BJ (cell line): Measurements from ENCODE around the gene ZYX. TPM values are rescaled to one million over a fixed set of nuclear protein-coding genes. Genes with fewer than 3 reads are reported as not detected.

ENCODE experiments used
- CTCF ChIA-PET: fragments of 350-600 bp; formaldehyde crosslinking; extraction: SDS; loops from one replicate; lab custom pipeline; 2021; ENCODE audit warnings: antibody characterized with exemption, inconsistent platforms; lab: Yijun Ruan, JAX
- POLR2A ChIA-PET: fragments of 300-600 bp; sonication (Branson Sonifier 250); formaldehyde crosslinking; extraction: SDS; loops from one replicate; lab custom pipeline; 2021; ENCODE audit warnings: antibody characterized with exemption; lab: Charles Lee
- DNase-seq: peaks from one replicate; pipeline ENCODE4 v3.0.0-alpha.2; 2011; ENCODE audit warnings: low read depth
- H3K27me3 ChIP-seq: 2 replicates; pipeline ENCODE4 v1.6.0; 2011; ENCODE audit warnings: low read length; ENCODE audit not compliant: control insufficient read depth, insufficient read depth
- H3K36me3 ChIP-seq: 2 replicates; pipeline ENCODE4 v1.5.1; 2011; ENCODE audit warnings: low read length; ENCODE audit not compliant: control insufficient read depth, insufficient read depth
- H3K4me3 ChIP-seq: 2 replicates; pipeline ENCODE4 v1.5.1; 2011; ENCODE audit warnings: low read depth, mild to moderate bottlenecking, control low read depth, low read length
- polyA plus RNA-seq: library from polyadenylated mRNA; depleted of rRNA; stranded (reverse); fragments of >200 nt; gene quantifications from 2 replicates; pipeline ENCODE4 v1.2.3, GENCODE V29; 2011
- TF ChIP-seq, protein P1 (sequence below): IDR thresholded peaks from 2 replicates; pipeline ENCODE4 v1.5.1; 2011; ENCODE audit warnings: low read depth, mild to moderate bottlenecking, control low read depth, inconsistent platforms, low read length, moderate library complexity; ENCODE audit not compliant: insufficient read depth

The ZYX gene
- polyA plus RNA-seq, 1 experiment, result 69.9 TPM

GRCh38 chr7:143362131-143363015, 18.8 kb upstream of the ZYX start, which contains the start of gene FAM131B:
Gene FAM131B (minus strand): TSS chr7:143362713. CDS start chr7:143362603, 110 bp downstream.
- Histone ChIP-seq H3K36me3 (no peaks in the 10 kb centered on the region), H3K4me3 (peak within 1 kb of the TSS; percentile 54), H3K27me3 (peaks cover 24% of the 10 kb centered on the region)
- TF ChIP-seq, protein P1, sequence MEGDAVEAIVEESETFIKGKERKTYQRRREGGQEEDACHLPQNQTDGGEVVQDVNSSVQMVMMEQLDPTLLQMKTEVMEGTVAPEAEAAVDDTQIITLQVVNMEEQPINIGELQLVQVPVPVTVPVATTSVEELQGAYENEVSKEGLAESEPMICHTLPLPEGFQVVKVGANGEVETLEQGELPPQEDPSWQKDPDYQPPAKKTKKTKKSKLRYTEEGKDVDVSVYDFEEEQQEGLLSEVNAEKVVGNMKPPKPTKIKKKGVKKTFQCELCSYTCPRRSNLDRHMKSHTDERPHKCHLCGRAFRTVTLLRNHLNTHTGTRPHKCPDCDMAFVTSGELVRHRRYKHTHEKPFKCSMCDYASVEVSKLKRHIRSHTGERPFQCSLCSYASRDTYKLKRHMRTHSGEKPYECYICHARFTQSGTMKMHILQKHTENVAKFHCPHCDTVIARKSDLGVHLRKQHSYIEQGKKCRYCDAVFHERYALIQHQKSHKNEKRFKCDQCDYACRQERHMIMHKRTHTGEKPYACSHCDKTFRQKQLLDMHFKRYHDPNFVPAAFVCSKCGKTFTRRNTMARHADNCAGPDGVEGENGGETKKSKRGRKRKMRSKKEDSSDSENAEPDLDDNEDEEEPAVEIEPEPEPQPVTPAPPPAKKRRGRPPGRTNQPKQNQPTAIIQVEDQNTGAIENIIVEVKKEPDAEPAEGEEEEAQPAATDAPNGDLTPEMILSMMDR, result no peak
- DNase-seq, result no peak
- CTCF ChIA-PET, result no interaction called here
- POLR2A ChIA-PET, result interaction anchor here (0.7 kb wide), 1 partner anchor 14 kb away, joined by 4 read pairs; no protein-coding TSS in a partner anchor

- Histone ChIP-seq H3K4me3 (peak overlapping the region; percentile 32), H3K36me3 (no peaks in the 10 kb centered on the region), H3K27me3 (peaks cover 24% of the 10 kb centered on the region)
- no peak for DNase-seq
- POLR2A ChIA-PET, result no interaction called here
- CTCF ChIA-PET, result interaction anchor here (2.1 kb wide), 1 partner anchor 12 kb away, joined by 8 read pairs; no protein-coding TSS in a partner anchor
- TF ChIP-seq, protein P1, result no peak
These were observed 17.9 kb upstream of the ZYX start for GRCh38 chr7:143363016-143363937.

- DNase-seq, result no peak
- ChIA-PET CTCF (interaction anchor here (1.9 to 4.6 kb wide), 2 partner anchors 12 to 127 kb away, joined by 4 to 30 read pairs; no protein-coding TSS in a partner anchor), POLR2A (no interaction called here)
- no peak overlapping the region for H3K4me3 ChIP-seq
- H3K27me3 ChIP-seq, result peaks cover 14% of the 10 kb centered on the region
- no peaks in the 10 kb centered on the region for H3K36me3 ChIP-seq
- TF ChIP-seq, protein P1, result no peak
These were observed 13.2 kb upstream of the ZYX start for GRCh38 chr7:143367972-143368371.

- peaks cover 9% of the 10 kb centered on the region for H3K27me3 ChIP-seq
- ChIA-PET CTCF (interaction anchor here (1.2 to 4.6 kb wide), 3 partner anchors 9 to 128 kb away, joined by 3 to 30 read pairs (median 4); no protein-coding TSS in a partner anchor), POLR2A (no interaction called here)
- TF ChIP-seq, protein P1, result no peak
- H3K36me3 ChIP-seq, result no peaks in the 10 kb centered on the region
- DNase-seq, result no peak
- no peak overlapping the region for H3K4me3 ChIP-seq
These were observed 12.8 kb upstream of the ZYX start for GRCh38 chr7:143368387-143368786.
